Neural cell (in vitro differentiated cells): ENCODE data around the gene MOB2. TPM values are rescaled to one million over a fixed set of nuclear protein-coding genes. Genes with fewer than 3 reads are reported as not detected.

ENCODE experiments used
- H2AFZ ChIP-seq: fragments of 200-600, 300-800 bp; sonication (generic), shearing (Covaris generic); 2 replicates; pipeline ENCODE4 v1.6.0; 2014; ENCODE audit warnings: low read depth, mild to moderate bottlenecking, antibody characterized with exemption, low read length, moderate library complexity
- H3F3A ChIP-seq: fragments of 200-600 bp; shearing (Covaris generic); 2 replicates; pipeline ENCODE4 v1.6.1; 2016; ENCODE audit warnings: mild to moderate bottlenecking, moderate library complexity, mixed read lengths, antibody characterized with exemption, low read length; ENCODE audit not compliant: insufficient read depth, poor library complexity, severe bottlenecking
- H3K27ac ChIP-seq: fragments of 200-600, 300-800 bp; sonication (generic), shearing (Covaris generic); 2 replicates; pipeline ENCODE4 v1.5.1; 2014; ENCODE audit warnings: mild to moderate bottlenecking, low read length, moderate library complexity
- H3K27me3 ChIP-seq: fragments of 300-800, 200-600 bp; sonication (generic), shearing (Covaris generic); 2 replicates; pipeline ENCODE4 v1.6.0; 2014; ENCODE audit warnings: mild to moderate bottlenecking, low read depth, low read length, moderate library complexity; ENCODE audit not compliant: insufficient read depth
- H3K36me3 ChIP-seq: fragments of 300-800, 200-600 bp; sonication (generic), shearing (Covaris generic); 2 replicates; pipeline ENCODE4 v1.5.1; 2014; ENCODE audit warnings: mild to moderate bottlenecking, antibody characterized with exemption, low read length, moderate library complexity; ENCODE audit not compliant: insufficient read depth
- H3K4me2 ChIP-seq: fragments of 300-800, 200-600 bp; sonication (generic), shearing (Covaris generic); 2 replicates; pipeline ENCODE4 v1.6.0; 2014; ENCODE audit warnings: mild to moderate bottlenecking, low read length
- H3K4me3 ChIP-seq: fragments of 300-800, 200-600 bp; sonication (generic), shearing (Covaris generic); 2 replicates; pipeline ENCODE4 v1.5.1; 2014; ENCODE audit warnings: mild to moderate bottlenecking, low read length, moderate library complexity
- H3K79me2 ChIP-seq: fragments of 200-600 bp; shearing (Covaris generic); replicated peaks from 2 replicates; pipeline ENCODE4 v1.6.0; 2014; ENCODE audit warnings: mild to moderate bottlenecking, low read length, moderate library complexity; ENCODE audit not compliant: insufficient read depth
- H3K9ac ChIP-seq: fragments of 300-800, 200-600 bp; sonication (generic), shearing (Covaris generic); 2 replicates; pipeline ENCODE4 v1.6.1; 2016; ENCODE audit warnings: mild to moderate bottlenecking, low read length, mixed read lengths
- H3K9me2 ChIP-seq: fragments of 200-600 bp; shearing (Covaris generic); 2 replicates; pipeline ENCODE4 v1.6.1; 2016; ENCODE audit warnings: mild to moderate bottlenecking, low read length, mixed read lengths; ENCODE audit not compliant: insufficient read depth
- H3K9me3 ChIP-seq: fragments of 200-600, 300-800 bp; sonication (generic), shearing (Covaris generic); 2 replicates; pipeline ENCODE4 v1.6.1; 2016; ENCODE audit warnings: mild to moderate bottlenecking, mixed run types, low read length, moderate library complexity, mixed read lengths
- H4K20me1 ChIP-seq: fragments of 200-600 bp; shearing (Covaris generic); 2 replicates; pipeline ENCODE4 v1.6.1; 2016; ENCODE audit warnings: mild to moderate bottlenecking, mixed run types; ENCODE audit not compliant: insufficient read depth
- CTCF ChIP-seq: fragments of 450-650 bp; IDR thresholded peaks from 2 replicates; pipeline ENCODE4 v1.5.1; 2014; ENCODE audit warnings: antibody characterized with exemption, mild to moderate bottlenecking, moderate library complexity; ENCODE audit not compliant: poor library complexity, severe bottlenecking
- EP300 ChIP-seq: fragments of 450-650 bp; conservative IDR thresholded peaks from 2 replicates; pipeline ENCODE4 v1.6.1; 2014; ENCODE audit warnings: antibody characterized with exemption, mild to moderate bottlenecking, moderate library complexity; ENCODE audit not compliant: poor library complexity, severe bottlenecking
- EZH2 ChIP-seq: fragments of 200-600, 300-800 bp; shearing (Covaris generic), sonication (generic); IDR thresholded peaks from 2 replicates; pipeline ENCODE4 v1.6.1; 2014; ENCODE audit warnings: antibody characterized with exemption, low read length, borderline replicate concordance, mild to moderate bottlenecking; ENCODE audit not compliant: insufficient read depth, poor library complexity, severe bottlenecking
- MXI1 ChIP-seq: fragments of 450-650 bp; conservative IDR thresholded peaks from 2 replicates; pipeline ENCODE4 v1.6.1; 2014; ENCODE audit warnings: antibody characterized with exemption, mild to moderate bottlenecking; ENCODE audit not compliant: poor library complexity, severe bottlenecking
- POLR2AphosphoS5 ChIP-seq: IDR thresholded peaks from 2 replicates; pipeline ENCODE4 v1.6.1; 2012
- RAD21 ChIP-seq: fragments of 450-650 bp; conservative IDR thresholded peaks from 2 replicates; pipeline ENCODE4 v1.6.1; 2014; ENCODE audit warnings: antibody characterized with exemption, mild to moderate bottlenecking, moderate library complexity
- SMC3 ChIP-seq: fragments of 450-650 bp; conservative IDR thresholded peaks from 2 replicates; pipeline ENCODE4 v1.6.1; 2014; ENCODE audit warnings: antibody characterized with exemption, mild to moderate bottlenecking, moderate library complexity; ENCODE audit not compliant: poor library complexity
- TAF1 ChIP-seq: IDR thresholded peaks from 2 replicates; pipeline ENCODE4 v1.6.1; 2012; ENCODE audit warnings: low read depth
- polyA plus RNA-seq: library from polyadenylated mRNA; depleted of rRNA; stranded (reverse); fragments of >200 nt; gene quantifications from 2 replicates; pipeline ENCODE4 v1.2.3, GENCODE V29; 2014
- TF ChIP-seq, protein P1 (sequence below): IDR thresholded peaks from 2 replicates; pipeline ENCODE4 v1.6.1; 2012; ENCODE audit warnings: borderline replicate concordance

The MOB2 gene
- polyA plus RNA-seq, 1 donor from 2014 or later = 33.2 TPM

GRCh38 chr11:1440496-1440895 is 46.1 kb downstream of the MOB2 start:
- no peaks in the 10 kb centered on the region for H3K9me2 ChIP-seq
- no peaks in the 10 kb centered on the region for H3F3A ChIP-seq
- no peaks in the 10 kb centered on the region for H4K20me1 ChIP-seq
- H3K9me3 ChIP-seq = no peaks in the 10 kb centered on the region
- no peak overlapping the region for H3K27ac ChIP-seq
- TF ChIP-seq EP300 (no peak), SMC3 (no peak), EZH2 (no peak), MXI1 (no peak), TAF1 (no peak), RAD21 (no peak), CTCF (no peak), POLR2AphosphoS5 (no peak)
- TF ChIP-seq, protein P1, sequence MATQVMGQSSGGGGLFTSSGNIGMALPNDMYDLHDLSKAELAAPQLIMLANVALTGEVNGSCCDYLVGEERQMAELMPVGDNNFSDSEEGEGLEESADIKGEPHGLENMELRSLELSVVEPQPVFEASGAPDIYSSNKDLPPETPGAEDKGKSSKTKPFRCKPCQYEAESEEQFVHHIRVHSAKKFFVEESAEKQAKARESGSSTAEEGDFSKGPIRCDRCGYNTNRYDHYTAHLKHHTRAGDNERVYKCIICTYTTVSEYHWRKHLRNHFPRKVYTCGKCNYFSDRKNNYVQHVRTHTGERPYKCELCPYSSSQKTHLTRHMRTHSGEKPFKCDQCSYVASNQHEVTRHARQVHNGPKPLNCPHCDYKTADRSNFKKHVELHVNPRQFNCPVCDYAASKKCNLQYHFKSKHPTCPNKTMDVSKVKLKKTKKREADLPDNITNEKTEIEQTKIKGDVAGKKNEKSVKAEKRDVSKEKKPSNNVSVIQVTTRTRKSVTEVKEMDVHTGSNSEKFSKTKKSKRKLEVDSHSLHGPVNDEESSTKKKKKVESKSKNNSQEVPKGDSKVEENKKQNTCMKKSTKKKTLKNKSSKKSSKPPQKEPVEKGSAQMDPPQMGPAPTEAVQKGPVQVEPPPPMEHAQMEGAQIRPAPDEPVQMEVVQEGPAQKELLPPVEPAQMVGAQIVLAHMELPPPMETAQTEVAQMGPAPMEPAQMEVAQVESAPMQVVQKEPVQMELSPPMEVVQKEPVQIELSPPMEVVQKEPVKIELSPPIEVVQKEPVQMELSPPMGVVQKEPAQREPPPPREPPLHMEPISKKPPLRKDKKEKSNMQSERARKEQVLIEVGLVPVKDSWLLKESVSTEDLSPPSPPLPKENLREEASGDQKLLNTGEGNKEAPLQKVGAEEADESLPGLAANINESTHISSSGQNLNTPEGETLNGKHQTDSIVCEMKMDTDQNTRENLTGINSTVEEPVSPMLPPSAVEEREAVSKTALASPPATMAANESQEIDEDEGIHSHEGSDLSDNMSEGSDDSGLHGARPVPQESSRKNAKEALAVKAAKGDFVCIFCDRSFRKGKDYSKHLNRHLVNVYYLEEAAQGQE = no peak
- H3K79me2 ChIP-seq = no peaks in the 10 kb centered on the region
- no peak overlapping the region for H3K4me2 ChIP-seq
- H3K4me3 ChIP-seq = no peak overlapping the region
- no peaks in the 10 kb centered on the region for H3K27me3 ChIP-seq
- H3K36me3 ChIP-seq = no peaks in the 10 kb centered on the region
- no peak overlapping the region for H3K9ac ChIP-seq
- no peak overlapping the region for H2AFZ ChIP-seq

DNA sequence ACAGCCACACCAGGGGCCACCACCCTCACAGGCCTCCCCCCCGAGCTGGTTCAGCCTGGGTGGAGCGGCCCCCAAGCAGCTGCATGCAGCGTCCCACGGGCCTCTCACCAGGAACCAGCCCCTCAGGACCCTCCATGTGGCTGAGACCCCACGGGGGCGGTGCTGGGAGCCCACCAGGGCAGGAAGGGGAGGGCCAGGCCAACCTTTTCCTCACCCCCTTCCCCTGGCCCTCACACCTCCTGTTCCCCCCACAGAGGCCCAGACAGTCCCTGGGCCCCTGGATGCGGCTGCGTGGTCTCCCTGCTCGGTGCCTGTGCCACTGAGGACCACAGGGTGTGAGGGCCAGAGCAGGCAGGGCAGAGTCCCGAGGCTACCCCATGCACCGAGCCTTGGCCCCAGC is 46.5 kb downstream of the MOB2 start:
- Histone ChIP-seq H3K9ac (no peak overlapping the region), H3K9me2 (no peaks in the 10 kb centered on the region), H3K4me3 (no peak overlapping the region), H3K4me2 (no peak overlapping the region), H4K20me1 (no peaks in the 10 kb centered on the region), H3K36me3 (no peaks in the 10 kb centered on the region), H3K27me3 (no peaks in the 10 kb centered on the region), H3K27ac (no peak overlapping the region), H3K9me3 (no peaks in the 10 kb centered on the region), H2AFZ (no peak overlapping the region), H3F3A (no peaks in the 10 kb centered on the region), H3K79me2 (no peaks in the 10 kb centered on the region)
- TF ChIP-seq MXI1 = no peak
- no peak for TF ChIP-seq EZH2
- no peak for TF ChIP-seq SMC3
- no peak for TF ChIP-seq POLR2AphosphoS5
- TF ChIP-seq, protein P1 = no peak
- no peak for TF ChIP-seq TAF1
- no peak for TF ChIP-seq CTCF
- no peak for TF ChIP-seq RAD21
- TF ChIP-seq EP300 = no peak
